ENCODE results near the gene ENOSF1. TPM values are rescaled to one million over a fixed set of nuclear protein-coding genes. Genes with fewer than 3 reads are reported as not detected.

Gene ENOSF1
- total and polyA plus RNA-seq, 2 of the 4 experiments (the other 2 are of a cell fraction) = 12.2 to 12.6 TPM

GRCh38 chr18:634551-635045, 77.8 kb downstream of the ENOSF1 start:
- ChIA-PET POLR2A (ENCODE audit: unreplicated experiment) (no interaction called here), CTCF (no interaction called here)
- Histone ChIP-seq H3K56ac (ENCODE audit: extremely low read depth, insufficient read depth, low read length) (no peak overlapping the region), H2AK9ac (replicated peaks; ENCODE audit: low read depth, low read length, poor library complexity) (no peak overlapping the region), H3K9ac (ENCODE audit: low read depth, low read length) (no peak overlapping the region), H4K5ac (ENCODE audit: low read depth, low read length) (no peak overlapping the region), H2AK5ac (ENCODE audit: low read depth, low read length) (no peak overlapping the region), H4K91ac (ENCODE audit: insufficient read depth, low read depth, low read length) (no peak overlapping the region), H3K79me1 (ENCODE audit: low read depth in 1 of 2, low read length in 2 of 2) (no peaks in the 10 kb centered on the region), H2BK5ac (ENCODE audit: low read depth, low read length, poor library complexity, severe bottlenecking) (no peak overlapping the region), H4K8ac (ENCODE audit: low read depth in 2 of 2, low read length in 2 of 2) (no peak overlapping the region), H3K14ac (replicated peaks; ENCODE audit: low read depth, low read length) (no peak overlapping the region), H3K27me3 (ENCODE audit: control insufficient read depth, insufficient read depth, low read length) (peaks cover 3% of the 10 kb centered on the region; the same call in 1 of the 2 replicates), H3K27ac (ENCODE audit: insufficient read depth, low read length) (no peak overlapping the region), H3K18ac (ENCODE audit: low read depth, low read length) (no peak overlapping the region), H3K9me3 (ENCODE audit: control insufficient read depth, insufficient read depth, low read length) (no peaks in the 10 kb centered on the region), H3K9me1 (ENCODE audit: insufficient read depth, low read length) (no peaks in the 10 kb centered on the region), H3K23ac (ENCODE audit: low read depth, low read length) (no peak overlapping the region), H2BK15ac (ENCODE audit: low read depth, low read length) (no peak overlapping the region), H2AFZ (replicated peaks; ENCODE audit: low read length, poor library complexity) (no peak overlapping the region), H3K36me3 (ENCODE audit: control insufficient read depth, insufficient read depth, low read length) (no peaks in the 10 kb centered on the region), H3K4me2 (ENCODE audit: low read depth, low read length) (no peak overlapping the region), H2BK120ac (ENCODE audit: low read depth, low read length) (no peak overlapping the region), H3K4ac (ENCODE audit: low read depth, low read length) (no peak overlapping the region), H3K4me3 (ENCODE audit: insufficient read depth, low read depth, low read length) (no peak overlapping the region), H4K20me1 (ENCODE audit: insufficient read depth, low read length) (no peaks in the 10 kb centered on the region), H3K4me1 (ENCODE audit: control insufficient read depth, insufficient read depth, low read length) (no peaks in the 10 kb centered on the region), H2BK20ac (ENCODE audit: low read depth, low read length) (no peak overlapping the region)
- intact Hi-C loops (cut with micrococcal nuclease) = no loop called here
- DNase-seq (no peak), ATAC-seq (ENCODE audit: low read depth) (0 out of 2 replicates have a peak, but pooled peaks have one; percentile 17)
- BruUV-seq (replicated peaks) = no TSS peak
- dilution Hi-C loops (cut with HindIII; ENCODE audit: low sequenced_read_pairs, unreplicated experiment) = no loop called here
- in situ Hi-C loops (cut with MboI; ENCODE audit: low sequenced_read_pairs) = no loop called here
- no CpG with 5 or more reads among the region's 2 CpGs for WGBS, 2 experiments (ENCODE audit: extremely low coverage in 2 of 2, insufficient read length in 1 of 2)
- TF ChIP-seq SMC3 (IDR thresholded peaks at IDR 0.05; ENCODE audit: low read depth, low read length) (no peak), MAFK (IDR thresholded peaks at IDR 0.05; ENCODE audit: low read depth, low read length) (no peak), RCOR1 (IDR thresholded peaks at IDR 0.05; ENCODE audit: insufficient replicate concordance, low read length) (no peak), ELK1 (IDR thresholded peaks at IDR 0.05; ENCODE audit: borderline replicate concordance, low read depth, low read length) (no peak), CEBPB (IDR thresholded peaks at IDR 0.05; ENCODE audit: low read depth, low read length) (no peak), MAZ (IDR thresholded peaks at IDR 0.05; ENCODE audit: borderline replicate concordance, low read depth, low read length) (no peak), RFX5 (IDR thresholded peaks at IDR 0.05; ENCODE audit: low read depth, low read length) (no peak), MXI1 (IDR thresholded peaks at IDR 0.05; ENCODE audit: borderline replicate concordance, low read depth, low read length) (no peak), CHD1 (IDR thresholded peaks at IDR 0.05; ENCODE audit: low read depth, low read length) (no peak), CTCF (conservative IDR thresholded peaks at IDR 0.05; ENCODE audit: low read depth, low read length) (no peak), RAD21 (IDR thresholded peaks at IDR 0.05; ENCODE audit: low read length) (no peak), BHLHE40 (IDR thresholded peaks at IDR 0.05; ENCODE audit: low read depth, low read length) (no peak), USF2 (IDR thresholded peaks at IDR 0.05; ENCODE audit: low read depth, low read length) (no peak), NFE2L2 (IDR thresholded peaks at IDR 0.05; ENCODE audit: low read depth, low read length) (no peak), POLR2A (IDR thresholded peaks at IDR 0.05; ENCODE audit: low read depth, low read length) (no peak), FOS (IDR thresholded peaks at IDR 0.05; ENCODE audit: low read depth, low read length) (no peak)
